Inflammatory macrophage (primary cell): Measurements from ENCODE around the gene XRCC6.
A peak's percentile ranks its signal among the peaks of the same experiment; 100 is the strongest.
"Not testable (repeated sequence)": the region's sequence is repeated elsewhere in the genome, so short reads cannot be mapped to it uniquely, and the experiment has no call there.

Experiments used
- DNase-seq, 2 donors: peaks; one replicate each; pipeline ENCODE4 v3.0.0-alpha.2; 2020 to 2022

XRCC6 gene

DNA sequence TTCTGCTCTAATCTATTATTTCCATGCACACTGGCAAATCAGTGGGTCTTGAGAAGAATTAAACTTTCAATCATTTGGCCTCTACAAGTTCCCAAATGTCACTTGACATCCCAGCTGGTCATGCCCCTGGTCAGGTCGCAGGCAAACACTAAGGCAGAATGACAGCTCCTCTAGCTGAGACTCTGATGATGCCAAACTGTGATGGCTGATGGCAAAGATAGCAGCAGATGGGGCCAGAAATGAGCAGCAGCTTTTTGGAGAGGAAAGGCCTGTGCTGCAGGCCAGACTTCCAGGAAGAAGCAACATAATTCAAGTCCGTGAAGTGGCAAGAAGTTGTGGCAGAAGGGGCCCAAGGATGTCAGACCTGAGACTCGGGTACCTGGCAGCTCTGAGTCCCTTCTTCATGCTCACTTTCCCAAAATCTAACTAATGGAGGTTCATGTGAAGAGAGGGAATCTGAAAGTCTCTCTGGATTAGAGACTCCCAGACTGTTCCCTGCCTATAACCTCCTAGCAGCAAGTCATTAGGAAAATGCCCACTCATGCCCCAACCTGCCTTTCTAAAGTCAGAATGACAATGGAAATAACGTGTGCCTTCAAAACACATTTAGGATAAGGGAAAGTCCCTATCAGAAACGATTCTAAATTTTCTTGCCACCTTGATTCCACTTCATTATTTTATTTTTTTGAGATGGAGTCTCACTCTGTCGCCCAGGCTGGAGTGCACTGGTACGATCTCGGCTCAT, 22.0 kb upstream of the XRCC6 start:
- DNase-seq, result no peak

DNA sequence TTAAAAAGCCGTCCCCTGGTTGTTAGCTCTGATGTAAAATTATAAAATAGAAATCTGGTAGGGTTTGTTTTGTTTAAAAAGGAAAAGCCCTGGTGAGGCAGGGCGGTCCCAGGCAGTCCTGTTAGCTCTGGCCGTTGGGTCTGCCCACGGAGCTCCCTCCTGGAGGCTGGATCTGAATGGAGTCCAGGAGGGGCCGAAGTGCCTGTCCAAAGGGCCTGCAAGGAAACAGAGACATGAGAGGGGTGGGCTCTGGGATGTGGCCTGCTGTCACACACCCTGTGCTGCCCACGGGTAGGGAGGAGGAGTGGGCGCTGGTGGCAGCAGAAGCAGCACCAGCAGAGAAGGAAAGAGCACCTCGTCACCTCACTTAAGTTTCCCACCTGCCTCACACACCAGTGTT, 20.1 kb upstream of the XRCC6 start:
- DNase-seq, result no peak

DNA sequence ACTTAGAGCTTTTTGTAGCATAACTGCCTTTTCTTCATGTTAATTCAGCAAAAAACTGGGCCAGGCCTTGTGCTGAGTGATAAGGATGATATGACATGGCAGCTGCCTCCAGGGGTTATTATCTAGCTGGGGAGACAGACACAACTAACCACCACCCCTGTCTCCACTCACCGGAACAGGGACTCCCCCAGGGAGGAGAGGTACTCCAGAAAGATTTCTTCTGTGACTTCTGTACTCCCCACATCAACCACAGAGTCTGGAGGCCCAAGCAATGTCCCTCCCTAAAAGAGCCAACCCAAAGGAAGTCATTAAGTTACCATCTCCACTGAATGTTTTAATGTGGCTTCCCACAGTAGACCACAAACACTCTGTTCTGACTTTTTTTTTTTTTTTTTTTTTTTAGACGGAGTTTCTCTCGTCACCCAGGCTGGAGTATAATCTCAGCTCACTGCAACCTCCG, 17.2 kb upstream of the XRCC6 start:
- no peak for DNase-seq

DNA sequence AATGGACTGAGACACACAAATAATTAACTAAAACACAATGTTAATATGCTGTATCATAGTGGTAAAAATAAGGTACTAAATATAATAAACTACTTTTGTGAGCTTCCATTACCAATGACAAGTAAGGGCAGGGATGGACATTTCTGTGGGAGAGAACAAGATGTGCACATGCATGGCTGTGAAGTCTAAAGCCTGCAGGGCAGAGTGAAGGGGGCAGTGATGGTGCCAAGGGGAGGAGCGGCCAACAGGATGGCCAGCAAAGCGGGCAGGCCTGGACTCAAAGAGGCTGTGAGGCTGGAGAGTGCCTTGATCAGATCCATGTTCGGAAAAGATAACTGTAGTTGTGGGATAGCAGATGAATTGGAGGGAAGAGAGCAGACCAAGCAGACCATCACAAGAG, 12.7 kb upstream of the XRCC6 start:
- no peak for DNase-seq

DNA sequence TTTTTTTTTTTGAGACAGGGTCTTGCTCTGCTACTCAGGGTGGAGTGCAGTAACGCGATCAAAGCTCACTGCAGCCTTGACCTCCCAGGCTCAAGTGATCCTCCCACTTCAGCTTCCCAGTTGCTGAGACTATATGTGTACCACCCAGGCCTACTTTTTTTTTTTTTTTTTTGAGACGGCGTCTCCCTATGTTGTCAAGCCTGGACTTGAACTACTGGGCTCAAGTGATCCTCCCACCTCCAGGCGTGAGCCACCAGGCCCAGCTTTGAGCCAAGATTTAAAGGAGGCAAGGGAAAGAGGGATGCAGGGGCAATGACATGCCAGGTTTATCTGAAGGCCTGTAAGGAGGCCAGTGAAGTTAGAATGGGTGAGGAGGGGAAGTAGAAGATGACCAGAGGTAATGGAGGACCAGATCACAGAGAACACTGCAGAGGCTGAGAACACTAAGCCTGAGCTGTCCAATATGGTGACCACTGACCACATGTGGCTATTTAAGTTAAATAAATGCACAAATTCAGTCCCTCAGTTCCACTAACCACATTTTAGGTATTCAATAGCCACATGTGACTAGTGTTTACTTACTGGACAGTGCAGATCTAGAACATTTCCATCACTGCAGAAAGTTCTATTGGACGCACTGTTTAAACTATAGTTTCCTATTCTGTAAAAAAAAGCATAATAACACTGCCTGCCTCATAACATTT, 8.3 kb upstream of the XRCC6 start:
- DNase-seq, result no peak

DNA sequence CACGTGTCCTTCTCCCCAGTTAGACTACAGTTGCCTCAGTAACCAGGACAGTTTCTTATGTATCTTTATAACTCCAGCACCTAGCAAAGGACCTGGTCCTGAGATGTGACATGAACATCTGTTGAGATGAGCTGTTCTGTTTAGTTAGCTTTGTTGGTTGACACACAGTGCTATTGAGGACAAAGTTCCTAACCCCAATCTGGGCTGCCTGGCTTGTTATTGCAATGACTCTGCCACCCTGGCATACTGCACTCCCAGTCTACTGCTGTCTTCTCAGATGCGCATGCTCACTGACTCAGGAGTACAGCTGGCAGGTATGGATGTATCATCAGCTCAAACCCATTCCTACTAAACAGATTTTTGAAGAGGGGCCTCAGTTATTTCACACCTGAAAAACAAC, 7.6 kb upstream of the XRCC6 start:
- DNase-seq, result no peak

DNA sequence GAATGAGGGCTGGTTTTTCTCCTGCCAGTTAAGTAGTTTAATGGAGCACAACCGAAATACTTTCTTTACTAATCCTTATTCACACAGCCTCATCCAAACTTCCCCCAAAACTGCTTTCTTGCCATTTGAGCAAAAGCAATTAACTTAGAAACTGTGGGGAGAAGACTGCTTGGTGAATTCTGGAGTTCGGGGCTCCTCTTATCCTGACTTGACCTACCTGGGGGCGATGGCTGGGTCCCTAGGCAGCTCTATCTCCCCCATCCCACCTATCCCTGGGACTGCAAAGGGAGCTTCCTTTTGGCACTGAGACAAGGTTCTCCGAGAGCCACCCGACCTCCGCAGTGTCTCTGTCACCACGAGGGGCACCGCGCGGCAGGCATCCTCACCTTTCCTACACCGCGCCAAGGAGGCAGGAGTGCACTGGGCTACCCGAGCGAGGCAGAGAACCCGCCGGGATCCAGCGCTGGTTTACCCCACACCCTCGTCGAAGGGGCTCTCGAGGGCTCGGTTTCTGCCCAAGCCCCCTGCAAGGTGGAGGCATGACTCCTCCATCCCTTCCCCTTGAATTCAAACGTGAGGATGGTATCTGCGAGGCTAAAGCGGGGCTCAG, 1.0 kb upstream of the XRCC6 start:
- peak; percentile 10 to 31 for DNase-seq

DNA sequence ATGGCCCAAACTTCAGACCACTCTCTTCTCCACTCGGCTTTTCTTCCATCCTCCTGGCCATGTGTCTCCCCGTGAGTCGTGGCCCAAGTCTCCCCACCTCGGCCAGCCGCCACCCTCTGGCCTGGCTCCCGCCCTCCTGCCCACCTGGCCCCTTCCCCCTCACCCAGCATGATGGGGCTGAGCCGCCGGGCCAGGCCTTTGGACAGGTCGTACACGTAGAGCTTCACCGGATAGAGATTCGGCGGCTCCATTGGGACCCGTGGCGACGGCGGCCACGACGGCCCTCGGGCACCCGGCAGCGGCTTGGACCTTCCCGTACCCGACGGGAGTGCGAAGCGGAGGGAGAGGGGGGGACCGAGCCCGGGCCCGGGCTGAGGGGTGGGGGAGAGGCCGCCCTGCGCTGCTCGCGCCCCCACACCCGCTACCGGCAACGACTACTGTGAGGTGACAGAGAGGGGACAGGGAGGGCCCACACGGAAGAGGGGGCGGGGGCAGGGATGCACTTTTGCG, 451 bp upstream of the XRCC6 start, which contains the start of gene DESI1:
Gene DESI1 (minus strand): TSS at position 455 of the 510 bp plus-strand sequence. CDS start 204 bp downstream, at position 251.
- DNase-seq, result no peak

DNA sequence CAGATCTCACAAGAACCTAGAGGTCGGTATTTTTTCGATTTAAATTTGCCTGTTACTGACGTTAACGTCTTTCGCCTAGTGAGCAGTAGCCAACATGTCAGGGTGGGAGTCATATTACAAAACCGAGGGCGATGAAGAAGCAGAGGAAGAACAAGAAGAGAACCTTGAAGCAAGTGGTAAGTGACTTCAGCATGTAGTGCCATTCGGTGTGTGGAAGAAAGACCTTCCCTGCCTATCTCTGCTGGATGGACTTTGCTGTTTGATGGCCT, 750 bp downstream of the XRCC6 start:
- peak in 1 of 2 donors; percentile 7 for DNase-seq

DNA sequence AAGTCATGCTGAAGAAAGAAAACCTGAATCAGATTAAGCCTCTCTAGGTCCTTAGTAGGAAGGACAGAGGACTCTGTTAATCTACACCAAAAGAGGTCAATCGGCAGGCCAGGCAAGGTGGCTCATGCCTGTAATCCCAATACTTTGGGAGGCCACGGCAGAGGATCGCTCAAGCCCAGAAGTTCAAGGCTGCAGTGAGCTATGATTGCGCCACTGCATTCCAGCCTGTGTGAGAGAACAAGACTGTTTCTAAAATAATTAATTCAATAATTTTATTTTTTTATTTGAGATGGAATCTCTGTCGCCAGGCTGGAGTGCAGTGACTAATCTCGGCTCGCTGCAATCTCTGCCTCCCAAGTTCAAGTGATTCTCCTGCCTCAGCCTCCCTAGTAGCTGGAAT, 4.5 kb downstream of the XRCC6 start:
- no peak for DNase-seq

DNA sequence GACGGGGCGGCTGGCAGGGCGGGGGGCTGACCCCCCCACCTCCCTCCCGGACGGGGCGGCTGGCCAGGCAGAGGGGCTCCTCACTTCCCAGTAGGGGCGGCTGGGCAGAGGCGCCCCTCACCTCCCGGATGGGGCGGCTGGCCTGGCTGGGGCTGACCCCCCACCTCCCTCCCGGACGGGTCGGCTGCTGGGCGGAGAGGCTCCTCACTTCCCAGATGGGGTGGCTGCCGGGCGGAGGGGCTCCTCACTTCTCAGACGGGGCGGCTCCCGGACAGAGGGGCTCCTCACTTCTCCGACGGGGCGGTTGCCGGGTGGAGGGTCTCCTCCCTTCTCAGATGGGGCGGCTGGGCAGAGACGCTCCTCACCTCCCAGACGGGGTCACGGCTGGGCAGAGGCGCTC, 10.0 kb downstream of the XRCC6 start:
- not testable (repeated sequence) for DNase-seq

DNA sequence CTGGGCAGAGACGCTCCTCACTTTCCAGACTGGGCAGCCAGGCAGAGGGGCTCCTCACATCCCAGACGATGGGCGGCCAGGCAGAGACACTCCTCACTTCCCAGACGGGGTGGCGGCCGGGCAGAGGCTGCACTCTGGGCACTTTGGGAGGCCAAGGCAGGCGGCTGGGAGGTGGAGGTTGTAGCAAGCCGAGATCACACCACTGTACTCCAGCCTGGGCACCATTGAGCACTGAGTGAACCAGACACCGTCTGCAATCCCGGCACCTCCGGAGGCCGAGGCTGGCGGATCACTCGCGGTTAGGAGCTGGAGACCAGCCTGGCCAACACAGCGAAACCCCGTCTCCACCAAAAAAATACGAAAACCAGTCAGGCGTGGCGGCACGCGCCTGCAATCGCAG, 10.5 kb downstream of the XRCC6 start:
- DNase-seq, result not testable (repeated sequence)

DNA sequence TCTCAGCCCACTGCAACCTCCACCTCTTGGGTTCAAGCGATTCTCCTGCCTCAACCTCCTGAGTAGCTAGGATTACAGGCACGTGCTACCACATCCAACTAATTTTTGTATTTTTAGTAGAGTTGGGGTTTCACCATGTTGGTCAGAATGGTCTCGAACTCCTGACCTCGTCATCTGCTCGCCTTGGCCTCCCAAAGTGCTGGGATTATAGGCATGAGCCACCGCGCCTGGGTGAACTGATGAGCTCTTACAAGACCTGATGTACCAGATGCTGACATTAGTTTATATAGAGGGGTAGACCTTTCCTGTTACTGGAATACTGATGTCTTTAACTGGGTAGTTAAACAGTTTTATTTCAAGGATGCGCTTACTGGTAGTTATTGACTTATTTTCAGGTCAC, 13.5 kb downstream of the XRCC6 start:
- not testable (repeated sequence) for DNase-seq

DNA sequence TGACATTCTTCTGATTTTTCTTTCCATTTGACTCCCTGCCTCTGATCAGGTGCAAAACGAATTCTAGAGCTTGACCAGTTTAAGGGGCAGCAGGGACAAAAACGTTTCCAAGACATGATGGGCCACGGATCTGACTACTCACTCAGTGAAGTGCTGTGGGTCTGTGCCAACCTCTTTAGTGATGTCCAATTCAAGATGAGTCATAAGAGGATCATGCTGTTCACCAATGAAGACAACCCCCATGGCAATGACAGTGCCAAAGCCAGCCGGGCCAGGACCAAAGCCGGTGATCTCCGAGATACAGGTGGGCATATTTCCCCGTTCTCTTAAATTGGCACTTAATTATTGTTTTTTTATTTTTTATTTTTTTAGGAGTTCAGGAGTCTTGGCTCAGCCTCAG, 15.4 kb downstream of the XRCC6 start:
- no peak for DNase-seq

DNA sequence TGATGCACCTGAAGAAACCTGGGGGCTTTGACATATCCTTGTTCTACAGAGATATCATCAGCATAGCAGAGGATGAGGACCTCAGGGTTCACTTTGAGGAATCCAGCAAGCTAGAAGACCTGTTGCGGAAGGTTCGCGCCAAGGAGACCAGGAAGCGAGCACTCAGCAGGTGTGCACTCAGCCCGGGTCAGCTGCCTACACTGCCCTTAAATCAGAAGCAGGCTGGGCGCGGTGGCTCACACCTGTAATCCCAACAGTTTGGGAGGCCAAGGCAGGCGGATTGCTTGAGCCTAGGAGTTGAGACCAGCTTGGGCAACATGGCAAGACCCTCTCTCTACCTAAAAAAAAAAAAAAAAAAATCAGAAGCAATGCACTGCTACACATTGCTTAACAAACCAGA, 16.5 kb downstream of the XRCC6 start:
- not testable (repeated sequence) for DNase-seq

DNA sequence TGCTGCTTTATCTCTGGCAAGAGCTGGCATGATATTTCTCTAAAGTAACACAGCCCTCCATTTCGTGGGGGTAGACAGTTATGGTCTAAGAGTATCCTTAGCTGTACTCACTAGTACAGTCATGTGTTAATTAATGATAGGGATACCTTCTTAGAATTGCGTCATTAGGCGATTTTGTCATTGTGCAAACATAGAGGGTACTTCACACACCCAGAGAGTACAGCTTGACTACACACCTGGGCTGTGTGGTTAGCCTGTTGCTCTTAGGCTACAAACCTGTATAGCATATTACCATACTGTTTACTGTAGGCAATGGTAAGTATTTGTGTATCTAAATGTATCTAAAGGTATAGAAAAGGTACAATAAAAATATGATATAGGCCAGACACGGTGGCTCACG, 17.0 kb downstream of the XRCC6 start:
- no peak for DNase-seq

DNA sequence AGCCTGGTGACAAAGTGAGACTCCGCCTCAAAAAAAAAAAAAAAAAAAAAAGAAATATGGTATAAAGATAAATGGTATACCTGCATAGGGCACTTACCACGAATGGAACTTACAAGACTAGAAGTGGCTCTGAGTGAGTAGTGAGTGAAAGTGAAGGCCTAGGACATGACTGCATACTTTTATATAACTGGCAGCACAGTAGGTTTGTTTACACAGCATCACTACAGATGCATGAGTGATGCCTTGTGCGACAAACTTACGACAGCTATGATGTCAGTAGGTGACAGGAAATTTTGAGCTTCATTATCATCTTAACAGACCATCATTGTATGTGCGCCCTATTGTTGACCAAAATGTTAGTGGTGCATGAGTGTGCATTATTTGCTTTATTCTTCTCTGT, 17.7 kb downstream of the XRCC6 start:
- DNase-seq, result no peak

DNA sequence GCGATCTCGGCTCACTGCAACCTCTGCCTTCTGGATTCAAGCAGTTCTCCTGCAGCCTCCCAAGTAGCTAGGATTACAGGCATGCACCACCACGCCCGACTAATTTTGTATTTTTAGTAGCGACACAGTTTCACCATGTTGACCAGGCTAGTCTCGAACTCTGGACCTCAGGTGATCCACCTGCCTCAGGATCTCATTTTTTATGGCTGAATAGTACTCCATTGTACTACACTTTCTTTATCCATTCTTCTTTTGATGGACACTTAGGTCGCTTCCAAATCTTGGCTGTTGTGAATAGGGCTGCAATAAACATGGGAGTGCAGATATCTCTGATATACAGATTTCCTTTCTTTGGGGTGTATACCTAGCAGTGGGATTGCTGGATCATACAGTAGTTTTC, 20.8 kb downstream of the XRCC6 start:
- DNase-seq, result no peak

DNA sequence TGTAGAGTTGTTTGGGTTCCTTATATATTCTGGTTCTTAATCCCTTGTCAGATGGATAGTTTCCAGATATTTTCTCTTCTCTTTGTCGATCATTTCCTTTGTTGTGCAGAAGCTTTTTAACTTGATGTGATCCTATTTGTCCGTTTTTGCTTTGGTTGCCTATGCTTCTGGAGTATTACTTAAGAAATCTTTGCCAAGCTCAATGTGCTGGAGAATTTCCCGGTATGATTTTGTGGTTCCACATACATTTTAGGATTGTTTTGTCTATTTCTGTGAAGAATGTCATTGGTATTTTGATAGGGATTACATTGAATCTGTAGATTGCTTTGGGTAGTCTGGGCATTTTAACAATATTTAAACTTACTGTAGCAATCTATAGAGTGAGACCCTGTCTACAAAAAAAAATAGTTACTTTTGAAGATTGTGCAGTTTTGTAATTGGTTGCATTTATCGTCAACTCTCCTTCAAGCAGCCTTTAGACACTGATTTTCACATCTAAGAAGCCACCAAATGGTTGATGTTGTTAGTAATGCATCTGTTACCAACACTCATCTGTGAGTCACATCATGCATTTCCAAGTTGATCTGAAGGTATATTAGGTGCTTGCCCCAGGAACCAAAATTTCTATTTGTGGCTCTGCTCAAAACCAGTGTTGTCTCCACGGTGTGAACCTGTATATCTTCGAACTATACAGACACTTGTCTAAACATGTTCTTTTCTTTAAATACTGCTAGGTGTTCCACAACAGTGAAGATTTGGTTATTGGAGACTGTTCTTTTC, 21.4 kb downstream of the XRCC6 start:
- no peak for DNase-seq

DNA sequence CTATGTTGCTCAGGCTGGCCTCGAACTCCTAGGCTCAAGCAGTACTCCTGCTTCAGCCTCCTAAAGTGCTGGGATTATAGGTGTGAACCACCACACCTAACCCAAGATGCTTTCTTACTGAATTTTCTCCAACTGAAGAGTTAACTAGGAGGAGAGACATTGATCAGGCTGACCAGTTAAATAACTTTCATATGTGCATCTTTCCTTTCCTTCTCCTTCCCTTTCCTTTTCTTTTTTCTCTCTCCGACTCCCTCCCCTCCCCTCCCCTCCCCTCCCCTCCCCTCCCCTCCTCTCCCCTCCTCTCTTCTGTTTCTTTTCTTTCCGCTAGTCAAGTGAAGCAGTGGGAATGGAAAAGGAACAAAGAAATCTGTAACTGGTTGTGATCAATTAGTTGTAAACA, 26.7 kb downstream of the XRCC6 start:
- DNase-seq, result no peak

DNA sequence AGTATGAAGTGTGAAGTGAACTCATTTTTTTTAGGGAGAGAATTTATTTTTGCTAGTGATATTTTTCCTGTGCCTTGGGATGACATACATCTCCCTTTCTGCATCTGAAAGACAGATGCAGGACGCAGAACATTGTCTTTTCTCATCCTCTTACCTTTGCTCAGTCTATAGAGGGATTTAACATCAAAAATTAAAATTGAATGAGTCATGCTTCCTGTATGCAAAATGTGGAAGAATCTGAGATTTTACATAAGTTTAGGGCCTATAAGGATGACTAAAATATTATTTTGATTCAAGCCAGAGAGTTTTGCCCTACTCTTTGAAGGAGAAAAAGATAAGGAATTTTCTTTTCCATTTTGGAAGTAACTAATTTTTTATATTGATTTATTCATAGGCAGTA, 27.3 kb downstream of the XRCC6 start:
- DNase-seq, result no peak

DNA sequence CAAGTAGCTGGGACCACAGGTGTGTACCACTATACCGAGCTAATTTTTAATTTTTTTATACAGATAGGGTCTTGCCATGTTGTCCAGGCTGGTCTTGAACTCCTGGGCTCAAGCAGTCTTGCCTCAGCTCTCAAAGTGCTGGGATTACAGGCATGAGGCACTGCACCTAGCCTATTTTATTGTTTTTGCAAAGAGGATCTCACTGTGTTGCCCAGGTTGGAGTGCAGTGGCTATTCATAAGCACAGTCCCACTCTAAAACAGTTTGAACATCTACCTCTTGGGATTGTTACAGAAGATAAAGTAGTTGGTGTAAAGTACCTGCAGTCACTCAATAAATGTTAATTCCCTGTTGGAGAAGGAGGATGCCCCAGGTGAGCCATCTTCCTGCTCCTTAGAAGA, 29.1 kb downstream of the XRCC6 start:
- no peak for DNase-seq

DNA sequence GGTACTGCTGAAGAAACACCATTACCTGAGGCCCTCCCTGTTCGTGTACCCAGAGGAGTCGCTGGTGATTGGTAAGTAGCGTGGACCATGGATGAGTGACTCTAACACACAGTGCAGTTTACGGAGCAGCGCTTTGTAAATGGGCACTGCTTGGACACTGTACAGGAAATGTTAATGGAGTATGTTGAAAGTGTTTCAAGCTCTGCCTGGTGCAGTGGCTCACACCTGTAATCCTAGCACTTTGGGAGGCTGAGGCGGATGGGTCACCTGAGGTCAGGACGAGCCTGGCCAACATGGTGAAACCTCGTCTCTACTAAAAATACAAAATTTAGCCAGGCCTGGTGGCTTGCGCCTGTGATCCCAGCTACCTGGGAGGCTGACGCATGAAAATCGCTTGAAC, 29.7 kb downstream of the XRCC6 start:
- no peak for DNase-seq
